Peyer's patch (tissue), 4 donors: ENCODE results near the gene ITPRIPL1. TPM values are rescaled to one million over a fixed set of nuclear protein-coding genes. Genes with fewer than 3 reads are reported as not detected.

Source experiments
- DNase-seq, 3 donors: peaks; one replicate each; pipeline ENCODE4 v3.0.0-alpha.2; 2017 to 2019
- H3K27ac ChIP-seq, 4 donors: fragments of 200-600 bp; sonication (generic); one replicate each; pipeline ENCODE4 v1.5.1; 2016 to 2019
- H3K27me3 ChIP-seq, 2 donors: fragments of 200-600 bp; sonication (generic); one replicate each; pipeline ENCODE4 v1.5.1; 2019
- H3K36me3 ChIP-seq, 3 donors: fragments of 200-600 bp; sonication (generic); one replicate each; pipeline ENCODE4 v1.5.1; 2016 to 2019
- H3K4me1 ChIP-seq, 4 donors: fragments of 200-600 bp; sonication (generic); one replicate each; pipeline ENCODE4 v1.5.1; 2016 to 2019
- H3K4me3 ChIP-seq, 4 donors: fragments of 200-600 bp; sonication (generic); 1 replicate in 3 of 4; 2 replicates in 1 of 4; pipeline ENCODE4 v1.5.1; 2016 to 2019; ENCODE audit warnings: mild to moderate bottlenecking in 1 of 4
- H3K9me3 ChIP-seq, 4 donors: fragments of 200-600 bp; sonication (generic); one replicate each; pipeline ENCODE4 v1.5.1; 2016 to 2019; ENCODE audit warnings: mild to moderate bottlenecking in 1 of 4
- CTCF ChIP-seq, 6 experiments: fragments of 450-650 bp in 4 of 6; fragments of 200-600 bp in 2 of 6; sonication (generic) in 1 of 6; IDR thresholded peaks; one replicate each; pipeline ENCODE4 v1.5.1; 2017 to 2019; ENCODE audit warnings: antibody characterized with exemption in 6 of 6, mild to moderate bottlenecking in 3 of 6, moderate library complexity in 1 of 6
- POLR2A ChIP-seq, 2 donors: fragments of 450-650 bp; IDR thresholded peaks; one replicate each; pipeline ENCODE4 v1.5.1; 2017; ENCODE audit warnings: antibody characterized with exemption in 2 of 2, mild to moderate bottlenecking in 2 of 2, moderate library complexity in 2 of 2
- total RNA-seq, 4 donors: library from RNA; depleted of rRNA; stranded (reverse); fragments of >200 nt; gene quantifications; one replicate each; pipeline ENCODE4 v1.1.0, GENCODE V29; 2016

The ITPRIPL1 gene
- total RNA-seq, 4 donors from 2014 or later, result 1.1 to 1.3 TPM; not detected in 2

- TF ChIP-seq CTCF (IDR thresholded peaks at IDR 0.05), result no peak
- TF ChIP-seq POLR2A (IDR thresholded peaks at IDR 0.05), result no peak
- Histone ChIP-seq H3K4me1 (peaks cover 0 to 7% (median 3%) of the 10 kb centered on the region in 4 donors), H3K27me3 (no peaks in the 10 kb centered on the region), H3K4me3 (no peak overlapping the region), H3K27ac (no peak overlapping the region), H3K36me3 (no peaks in the 10 kb centered on the region), H3K9me3 (no peaks in the 10 kb centered on the region)
- no peak for DNase-seq
These were observed 6.4 kb upstream of the ITPRIPL1 start for GRCh38 chr2:96318723-96319122.

GRCh38 chr2:96319396-96319795, 5.7 kb upstream of the ITPRIPL1 start:
- no peak for TF ChIP-seq CTCF (IDR thresholded peaks at IDR 0.05)
- no peak for TF ChIP-seq POLR2A (IDR thresholded peaks at IDR 0.05)
- Histone ChIP-seq H3K4me3 (no peak overlapping the region), H3K27me3 (no peaks in the 10 kb centered on the region), H3K27ac (no peak overlapping the region), H3K4me1 (peaks cover 0 to 8% (median 3%) of the 10 kb centered on the region in 4 donors), H3K9me3 (no peaks in the 10 kb centered on the region), H3K36me3 (no peaks in the 10 kb centered on the region)
- no peak for DNase-seq

- no peak for DNase-seq
- H3K27ac ChIP-seq, result no peak overlapping the region
- H3K9me3 ChIP-seq, result no peaks in the 10 kb centered on the region
- H3K4me1 ChIP-seq, result peaks cover 0 to 17% (median 4%) of the 10 kb centered on the region in 4 donors
- H3K27me3 ChIP-seq, result peaks cover 0 to 5% of the 10 kb centered on the region in 2 donors
- no peaks in the 10 kb centered on the region for H3K36me3 ChIP-seq
- peak overlapping the region in 2 of 4 donors; percentile 46 to 65 for H3K4me3 ChIP-seq
- TF ChIP-seq POLR2A (IDR thresholded peaks at IDR 0.05) (no peak), CTCF (IDR thresholded peaks at IDR 0.05) (no peak)
These were observed 4.8 kb upstream of the ITPRIPL1 start for GRCh38 chr2:96320326-96320725.

GRCh38 chr2:96320728-96321622, 4.1 kb upstream of the ITPRIPL1 start:
- TF ChIP-seq POLR2A (IDR thresholded peaks at IDR 0.05), result no peak
- TF ChIP-seq CTCF (IDR thresholded peaks at IDR 0.05), result no peak
- Histone ChIP-seq H3K4me3 (peak overlapping the region; percentile 46 to 69 (median 64)), H3K36me3 (no peaks in the 10 kb centered on the region), H3K27me3 (peaks cover 0 to 8% of the 10 kb centered on the region in 2 donors), H3K9me3 (no peaks in the 10 kb centered on the region), H3K27ac (peak overlapping the region; percentile 51 to 85 (median 66)), H3K4me1 (peaks cover 0 to 20% (median 4%) of the 10 kb centered on the region in 4 donors)
- peak; percentile 45 to 59 (median 59) for DNase-seq

- no peak overlapping the region for H3K27ac ChIP-seq
- no peak for DNase-seq
- no peaks in the 10 kb centered on the region for H3K36me3 ChIP-seq
- peaks cover 0 to 8% of the 10 kb centered on the region in 2 donors for H3K27me3 ChIP-seq
- H3K4me3 ChIP-seq, result no peak overlapping the region
- no peaks in the 10 kb centered on the region for H3K9me3 ChIP-seq
- TF ChIP-seq CTCF (IDR thresholded peaks at IDR 0.05), result no peak
- no peak for TF ChIP-seq POLR2A (IDR thresholded peaks at IDR 0.05)
- peaks cover 0 to 20% (median 5%) of the 10 kb centered on the region in 4 donors for H3K4me1 ChIP-seq
These were observed 1.3 kb upstream of the ITPRIPL1 start for GRCh38 chr2:96323849-96324248.
